HepG2 (cell line): ENCODE data around the gene TMEM184C. TPM values are rescaled to one million over a fixed set of nuclear protein-coding genes. Genes with fewer than 3 reads are reported as not detected.

Experiments
- ATAC-seq: fragments of 200-7000 bp; cut with Tn5 transposase; 3 replicates; pipeline ENCODE4 v1.9.1; 2020; ENCODE audit warnings: mild to moderate bottlenecking, moderate library complexity
- BruUV-seq: library from RNA; stranded (reverse); fragments of 400-500 nt; replicated peaks from 2 replicates; lab custom pipeline; 2021; lab: Mats Ljungman, UMichigan
- CTCF ChIA-PET: fragments of 300-600 bp; formaldehyde crosslinking; extraction: SDS; loops from one replicate; lab custom pipeline; 2021; ENCODE audit warnings: low total read pairs, inconsistent platforms, low intra/inter-chr PET ratio; lab: Yijun Ruan, JAX
- POLR2A ChIA-PET: fragments of 350-600 bp; sonication (Branson Sonifier 250); formaldehyde crosslinking; loops from one replicate; lab custom pipeline; 2020; ENCODE audit warnings: antibody characterized with exemption, inconsistent platforms; lab: Yijun Ruan, JAX
- DNase-seq: peaks from one replicate; pipeline ENCODE4 v3.0.0-alpha.2; 2015; ENCODE audit warnings: low spot score
- FAIRE-seq: peaks from 3 replicates; lab custom pipeline; 2011; peaks lifted over from hg19 to GRCh38; lab: Jason Lieb, UNC
- H2AFZ ChIP-seq: one replicate; pipeline ENCODE4 v1.6.1; 2011; ENCODE audit warnings: low read length, inconsistent platforms
- H3K27ac ChIP-seq: fragments of 300-600 bp; 3 replicates; pipeline ENCODE4 v1.8.0; 2011; ENCODE audit warnings: mixed run types, mild to moderate bottlenecking, mixed read lengths, low read length, inconsistent platforms; ENCODE audit not compliant: insufficient read depth; ENCODE audit errors: extremely low read length
- H3K27me3 ChIP-seq, 2 experiments: fragments of 200-600 bp in 1 of 2; 2 replicates in 1 of 2; 3 replicates in 1 of 2; pipeline versions ENCODE4 v1.6.0 to v1.8.0; 2011; ENCODE audit warnings: low read length in 2 of 2, mild to moderate bottlenecking in 2 of 2, moderate library complexity in 2 of 2, inconsistent platforms in 1 of 2; ENCODE audit not compliant: insufficient read depth in 2 of 2, control insufficient read depth in 1 of 2
- H3K36me3 ChIP-seq, 2 experiments: fragments of 200-600 bp in 1 of 2; replicated peaks in 1 of 2; 2 replicates in 1 of 2; 3 replicates in 1 of 2; pipeline versions ENCODE4 v1.5.1 to v1.8.0; 2011; ENCODE audit warnings: low read length in 2 of 2, inconsistent platforms in 1 of 2; ENCODE audit not compliant: insufficient read depth in 2 of 2, control insufficient read depth in 1 of 2
- H3K4me1 ChIP-seq: 2 replicates; pipeline ENCODE4 v1.5.1; 2012; ENCODE audit warnings: low read length, inconsistent platforms; ENCODE audit not compliant: insufficient read depth
- H3K4me2 ChIP-seq: 2 replicates; pipeline ENCODE4 v1.6.0; 2011; ENCODE audit warnings: low read depth, low read length, inconsistent platforms
- H3K4me3 ChIP-seq, 3 experiments: fragments of 200-600 bp in 1 of 3; sonication (generic), shearing (Covaris generic) in 1 of 3; replicated peaks in 1 of 3; 2 replicates each; pipeline ENCODE4 v1.5.1; 2011 to 2016; ENCODE audit warnings: low read length in 3 of 3, inconsistent platforms in 2 of 3, low read depth in 2 of 3, mild to moderate bottlenecking in 2 of 3, control low read depth in 1 of 3, mixed read lengths in 1 of 3; ENCODE audit not compliant: insufficient read depth in 1 of 3
- H3K79me2 ChIP-seq: one replicate; pipeline ENCODE4 v1.6.1; 2011; ENCODE audit warnings: low read length, inconsistent platforms; ENCODE audit not compliant: insufficient read depth
- H3K9ac ChIP-seq: 2 replicates; pipeline ENCODE4 v1.6.0; 2011; ENCODE audit warnings: mild to moderate bottlenecking, low read depth, low read length, inconsistent platforms; ENCODE audit not compliant: insufficient read depth
- H3K9me3 ChIP-seq: 2 replicates; pipeline ENCODE4 v1.5.1; 2012; ENCODE audit warnings: mild to moderate bottlenecking, low read length
- H4K20me1 ChIP-seq: 2 replicates; pipeline ENCODE4 v1.6.0; 2011; ENCODE audit warnings: inconsistent platforms, mild to moderate bottlenecking, low read length, moderate library complexity; ENCODE audit not compliant: insufficient read depth
- HDAC2 ChIP-seq: sonication (generic); formaldehyde crosslinking; IDR thresholded peaks from 2 replicates; pipeline ENCODE4 v1.4.0; 2020; ENCODE audit warnings: missing genetic modification reagents
- MEIS2 ChIP-seq: sonication (generic); formaldehyde crosslinking; IDR thresholded peaks from 2 replicates; pipeline ENCODE4 v1.9.0; 2021; ENCODE audit warnings: mild to moderate bottlenecking, missing genetic modification reagents
- SP1 ChIP-seq, 2 experiments: fragments of 450-650 bp in 1 of 2; sonication (generic) in 1 of 2; formaldehyde crosslinking in 1 of 2; IDR thresholded peaks; 2 replicates each; pipeline versions ENCODE4 v1.4.0 to v1.6.1; 2016 to 2020; ENCODE audit warnings: missing genetic modification reagents in 1 of 2
- STAT5B ChIP-seq: sonication (generic); formaldehyde crosslinking; IDR thresholded peaks from 2 replicates; pipeline ENCODE4 v1.4.0; 2020; ENCODE audit warnings: missing genetic modification reagents
- ZFY ChIP-seq: sonication (generic); formaldehyde crosslinking; IDR thresholded peaks from 2 replicates; pipeline ENCODE4 v1.4.0; 2020; ENCODE audit warnings: missing genetic modification reagents
- ZKSCAN8 ChIP-seq: IDR thresholded peaks from 2 replicates; pipeline ENCODE4 v1.6.1; 2016; ENCODE audit warnings: borderline replicate concordance, missing genetic modification reagents, missing compliant biosample characterization
- ZNF251 ChIP-seq: sonication (generic); formaldehyde crosslinking; IDR thresholded peaks from 2 replicates; pipeline ENCODE4 v1.9.0; 2021; ENCODE audit warnings: mild to moderate bottlenecking, missing genetic modification reagents
- ZNF274 ChIP-seq: sonication (generic); formaldehyde crosslinking; IDR thresholded peaks from 2 replicates; pipeline ENCODE4 v1.5.1; 2020; ENCODE audit warnings: mild to moderate bottlenecking, missing genetic modification reagents
- ZNF317 ChIP-seq: sonication (generic); formaldehyde crosslinking; IDR thresholded peaks from 2 replicates; pipeline ENCODE4 v1.5.0; 2020; ENCODE audit warnings: mild to moderate bottlenecking, missing genetic modification reagents
- ZNF446 ChIP-seq: sonication (generic); formaldehyde crosslinking; IDR thresholded peaks from 2 replicates; pipeline ENCODE4 v1.5.0; 2020; ENCODE audit warnings: mild to moderate bottlenecking, missing genetic modification reagents
- ZNF672 ChIP-seq: sonication (generic); formaldehyde crosslinking; IDR thresholded peaks from 2 replicates; pipeline ENCODE4 v1.8.1; 2022; ENCODE audit warnings: missing genetic modification reagents
- ZNF883 ChIP-seq: sonication (generic); formaldehyde crosslinking; IDR thresholded peaks from 2 replicates; pipeline ENCODE4 v1.5.1; 2020; ENCODE audit warnings: mild to moderate bottlenecking, missing genetic modification reagents; ENCODE audit errors: not compliant biosample characterization
- ZSCAN12 ChIP-seq: sonication (generic); formaldehyde crosslinking; IDR thresholded peaks from 2 replicates; pipeline ENCODE4 v1.9.0; 2021; ENCODE audit warnings: mild to moderate bottlenecking, missing genetic modification reagents
- WGBS: methylation state at CpG from one replicate; pipeline ENCODE4 v1.1.6; 2017; ENCODE audit warnings: low lambda C conversion rate; 5-methylcytosine and 5-hydroxymethylcytosine counted together
- in situ Hi-C: cut with HindIII; loops from 2 replicates; pipeline ENCODE4 v1.10.0; 2017; ENCODE audit warnings: low pct_unique_long_range_greater_than_20kb; ENCODE audit not compliant: extremely low pct_ligation_motif_present
- intact Hi-C: fragments of 100-400 bp; cut with micrococcal nuclease; formaldehyde crosslinking; loops from one replicate; pipeline ENCODE4 v1.10.0; 2022; ENCODE audit not compliant: unreplicated experiment
- polyA plus RNA-seq, 8 experiments: library from polyadenylated mRNA; depleted of rRNA in 3 of 8; stranded (reverse) in 7 of 8; unstranded in 1 of 8; fragments of >200 nt; fragmentation: Illumina TruSeq in 4 of 8; extraction: Trizol in 4 of 8; gene quantifications; 2 replicates each; pipeline versions ENCODE4 v1.2.1 to v1.2.3, GENCODE V29; 2011 to 2016; ENCODE audit warnings: low read depth in 4 of 8, missing spikeins in 1 of 8, mixed read lengths in 1 of 8; ENCODE audit not compliant: insufficient read depth in 1 of 8
- total RNA-seq, 5 experiments: library from RNA; depleted of rRNA; stranded (reverse); fragments of >200 nt; fragmentation: Illumina TruSeq; extraction: Trizol; gene quantifications; 2 replicates each; pipeline ENCODE4 v1.2.3, GENCODE V29; 2016; ENCODE audit warnings: low read depth in 1 of 5
- TF ChIP-seq, protein P1 (sequence below): sonication (generic); formaldehyde crosslinking; IDR thresholded peaks from 2 replicates; pipeline ENCODE4 v1.5.0; 2020; ENCODE audit warnings: missing genetic modification reagents
- TF ChIP-seq, protein P2 (sequence below): sonication (generic); formaldehyde crosslinking; IDR thresholded peaks from 2 replicates; pipeline ENCODE4 v1.4.0; 2020; ENCODE audit warnings: mild to moderate bottlenecking, missing genetic modification reagents, borderline replicate concordance

Gene TMEM184C
- total and polyA plus RNA-seq, 2 of the 13 experiments (the other 11 are each of a cell fraction or from before 2014, with no cell fraction given): 13.9 to 26.1 TPM

DNA sequence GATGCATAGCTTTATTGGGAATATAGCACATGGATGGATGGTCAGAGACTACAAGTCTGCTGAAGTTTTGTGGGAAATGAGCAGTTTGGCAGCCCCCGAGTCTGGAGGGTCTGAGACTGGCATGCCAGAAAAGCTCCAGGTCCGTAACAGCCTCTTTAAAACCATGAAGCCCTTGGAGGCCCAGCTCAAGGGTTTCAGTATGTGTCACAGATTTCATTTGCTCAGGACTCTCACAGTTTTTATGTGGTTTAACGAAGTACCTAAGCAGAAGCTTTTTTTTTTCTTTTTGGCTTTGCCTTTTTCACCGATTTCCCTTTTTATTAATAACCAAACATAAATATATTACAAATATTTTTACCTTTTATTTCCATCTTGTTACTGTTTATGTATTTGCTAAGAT, 30.6 kb upstream of the TMEM184C start:
- Histone ChIP-seq H3K4me2 (no peak overlapping the region), H2AFZ (no peak overlapping the region), H3K4me3 (no peak overlapping the region), H3K4me1 (no peaks in the 10 kb centered on the region), H3K9ac (no peak overlapping the region)
- CTCF ChIA-PET: no interaction called here
- intact Hi-C loops (no loop called here), in situ Hi-C loops (loop anchor here (5.0 to 25.0 kb wide), 2 partner anchors 69 to 574 kb away; no protein-coding TSS in a partner anchor)
- POLR2A ChIA-PET: no interaction called here
- FAIRE-seq (no peak), ATAC-seq (no peak)
- 0% methylated on average over 3 of the region's 4 CpGs for WGBS
- TF ChIP-seq STAT5B (CRISPR knock-in tag): no peak
- no peak for TF ChIP-seq ZNF672 (CRISPR knock-in tag)
- TF ChIP-seq, protein P1, sequence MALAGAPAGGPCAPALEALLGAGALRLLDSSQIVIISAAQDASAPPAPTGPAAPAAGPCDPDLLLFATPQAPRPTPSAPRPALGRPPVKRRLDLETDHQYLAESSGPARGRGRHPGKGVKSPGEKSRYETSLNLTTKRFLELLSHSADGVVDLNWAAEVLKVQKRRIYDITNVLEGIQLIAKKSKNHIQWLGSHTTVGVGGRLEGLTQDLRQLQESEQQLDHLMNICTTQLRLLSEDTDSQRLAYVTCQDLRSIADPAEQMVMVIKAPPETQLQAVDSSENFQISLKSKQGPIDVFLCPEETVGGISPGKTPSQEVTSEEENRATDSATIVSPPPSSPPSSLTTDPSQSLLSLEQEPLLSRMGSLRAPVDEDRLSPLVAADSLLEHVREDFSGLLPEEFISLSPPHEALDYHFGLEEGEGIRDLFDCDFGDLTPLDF: no peak
- TF ChIP-seq ZNF446 (CRISPR knock-in tag): no peak
- no peak for TF ChIP-seq ZFY
- TF ChIP-seq, all 625 proteins: peak for 0
- Histone ChIP-seq H4K20me1 (no peaks in the 10 kb centered on the region), H3K36me3 (no peaks in the 10 kb centered on the region), H3K9me3 (no peaks in the 10 kb centered on the region), H3K79me2 (no peaks in the 10 kb centered on the region), H3K27ac (no peak overlapping the region), H3K27me3 (no peaks in the 10 kb centered on the region)
- DNase-seq: no peak
- no TSS peak for BruUV-seq

DNA sequence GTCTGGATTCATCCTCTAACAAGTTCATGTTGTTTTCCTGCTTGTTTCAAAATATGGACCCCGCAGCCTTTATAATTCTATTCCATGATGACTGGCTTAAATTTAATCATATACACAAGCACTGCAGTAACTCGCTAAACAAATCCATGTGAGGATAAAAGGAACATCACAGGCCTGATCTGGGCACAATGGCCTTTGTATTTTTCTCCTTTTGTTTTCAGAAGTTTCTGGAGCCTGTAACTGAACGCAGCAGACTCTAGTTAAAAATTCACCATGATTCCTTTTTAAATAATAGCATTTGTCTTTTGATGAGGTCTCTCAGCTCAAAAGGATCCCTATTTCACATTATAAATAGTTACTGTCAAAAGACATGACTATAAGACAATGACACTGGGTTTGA, 30.2 kb upstream of the TMEM184C start:
- Histone ChIP-seq H3K9ac (no peak overlapping the region), H3K27me3 (no peaks in the 10 kb centered on the region), H3K9me3 (no peaks in the 10 kb centered on the region), H3K36me3 (no peaks in the 10 kb centered on the region), H3K27ac (no peak overlapping the region), H3K4me1 (no peaks in the 10 kb centered on the region), H4K20me1 (no peaks in the 10 kb centered on the region), H2AFZ (no peak overlapping the region), H3K79me2 (no peaks in the 10 kb centered on the region), H3K4me3 (no peak overlapping the region), H3K4me2 (no peak overlapping the region)
- in situ Hi-C loops: loop anchor here (5.0 to 25.0 kb wide), 2 partner anchors 70 to 575 kb away; no protein-coding TSS in a partner anchor
- CTCF ChIA-PET: no interaction called here
- DNase-seq (no peak), FAIRE-seq (no peak), ATAC-seq (no peak)
- WGBS: 22% methylated on average over 3 of the region's 3 CpGs
- no TSS peak for BruUV-seq
- POLR2A ChIA-PET: no interaction called here
- intact Hi-C loops: no loop called here
- TF ChIP-seq MEIS2 (CRISPR knock-in tag): no peak
- TF ChIP-seq HDAC2 (CRISPR knock-in tag): no peak
- no peak for TF ChIP-seq ZNF274 (CRISPR knock-in tag)
- TF ChIP-seq ZNF251 (CRISPR knock-in tag): no peak
- no peak for TF ChIP-seq ZNF317 (CRISPR knock-in tag)
- no peak for TF ChIP-seq ZKSCAN8
- TF ChIP-seq ZSCAN12 (CRISPR knock-in tag): no peak
- TF ChIP-seq ZNF883 (CRISPR knock-in tag): no peak
- TF ChIP-seq, protein P2, sequence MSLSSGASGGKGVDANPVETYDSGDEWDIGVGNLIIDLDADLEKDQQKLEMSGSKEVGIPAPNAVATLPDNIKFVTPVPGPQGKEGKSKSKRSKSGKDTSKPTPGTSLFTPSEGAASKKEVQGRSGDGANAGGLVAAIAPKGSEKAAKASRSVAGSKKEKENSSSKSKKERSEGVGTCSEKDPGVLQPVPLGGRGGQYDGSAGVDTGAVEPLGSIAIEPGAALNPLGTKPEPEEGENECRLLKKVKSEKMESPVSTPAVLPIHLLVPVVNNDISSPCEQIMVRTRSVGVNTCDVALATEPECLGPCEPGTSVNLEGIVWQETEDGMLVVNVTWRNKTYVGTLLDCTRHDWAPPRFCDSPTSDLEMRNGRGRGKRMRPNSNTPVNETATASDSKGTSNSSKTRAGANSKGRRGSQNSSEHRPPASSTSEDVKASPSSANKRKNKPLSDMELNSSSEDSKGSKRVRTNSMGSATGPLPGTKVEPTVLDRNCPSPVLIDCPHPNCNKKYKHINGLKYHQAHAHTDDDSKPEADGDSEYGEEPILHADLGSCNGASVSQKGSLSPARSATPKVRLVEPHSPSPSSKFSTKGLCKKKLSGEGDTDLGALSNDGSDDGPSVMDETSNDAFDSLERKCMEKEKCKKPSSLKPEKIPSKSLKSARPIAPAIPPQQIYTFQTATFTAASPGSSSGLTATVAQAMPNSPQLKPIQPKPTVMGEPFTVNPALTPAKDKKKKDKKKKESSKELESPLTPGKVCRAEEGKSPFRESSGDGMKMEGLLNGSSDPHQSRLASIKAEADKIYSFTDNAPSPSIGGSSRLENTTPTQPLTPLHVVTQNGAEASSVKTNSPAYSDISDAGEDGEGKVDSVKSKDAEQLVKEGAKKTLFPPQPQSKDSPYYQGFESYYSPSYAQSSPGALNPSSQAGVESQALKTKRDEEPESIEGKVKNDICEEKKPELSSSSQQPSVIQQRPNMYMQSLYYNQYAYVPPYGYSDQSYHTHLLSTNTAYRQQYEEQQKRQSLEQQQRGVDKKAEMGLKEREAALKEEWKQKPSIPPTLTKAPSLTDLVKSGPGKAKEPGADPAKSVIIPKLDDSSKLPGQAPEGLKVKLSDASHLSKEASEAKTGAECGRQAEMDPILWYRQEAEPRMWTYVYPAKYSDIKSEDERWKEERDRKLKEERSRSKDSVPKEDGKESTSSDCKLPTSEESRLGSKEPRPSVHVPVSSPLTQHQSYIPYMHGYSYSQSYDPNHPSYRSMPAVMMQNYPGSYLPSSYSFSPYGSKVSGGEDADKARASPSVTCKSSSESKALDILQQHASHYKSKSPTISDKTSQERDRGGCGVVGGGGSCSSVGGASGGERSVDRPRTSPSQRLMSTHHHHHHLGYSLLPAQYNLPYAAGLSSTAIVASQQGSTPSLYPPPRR (CRISPR knock-in tag): no peak
- TF ChIP-seq SP1 (IDR thresholded peaks at IDR 0.05): no peak
- no peak for TF ChIP-seq SP1 (CRISPR knock-in tag; IDR thresholded peaks at IDR 0.05)
